GM12874 (cell line): ENCODE results near the gene TLX3.

Experiments
- TF ChIP-seq, protein P1 (sequence below): IDR thresholded peaks from 2 replicates; pipeline ENCODE4 v1.5.1; 2011; ENCODE audit warnings: low read depth, mild to moderate bottlenecking, control low read depth, low read length, moderate library complexity; ENCODE audit not compliant: insufficient read depth

The TLX3 gene

DNA sequence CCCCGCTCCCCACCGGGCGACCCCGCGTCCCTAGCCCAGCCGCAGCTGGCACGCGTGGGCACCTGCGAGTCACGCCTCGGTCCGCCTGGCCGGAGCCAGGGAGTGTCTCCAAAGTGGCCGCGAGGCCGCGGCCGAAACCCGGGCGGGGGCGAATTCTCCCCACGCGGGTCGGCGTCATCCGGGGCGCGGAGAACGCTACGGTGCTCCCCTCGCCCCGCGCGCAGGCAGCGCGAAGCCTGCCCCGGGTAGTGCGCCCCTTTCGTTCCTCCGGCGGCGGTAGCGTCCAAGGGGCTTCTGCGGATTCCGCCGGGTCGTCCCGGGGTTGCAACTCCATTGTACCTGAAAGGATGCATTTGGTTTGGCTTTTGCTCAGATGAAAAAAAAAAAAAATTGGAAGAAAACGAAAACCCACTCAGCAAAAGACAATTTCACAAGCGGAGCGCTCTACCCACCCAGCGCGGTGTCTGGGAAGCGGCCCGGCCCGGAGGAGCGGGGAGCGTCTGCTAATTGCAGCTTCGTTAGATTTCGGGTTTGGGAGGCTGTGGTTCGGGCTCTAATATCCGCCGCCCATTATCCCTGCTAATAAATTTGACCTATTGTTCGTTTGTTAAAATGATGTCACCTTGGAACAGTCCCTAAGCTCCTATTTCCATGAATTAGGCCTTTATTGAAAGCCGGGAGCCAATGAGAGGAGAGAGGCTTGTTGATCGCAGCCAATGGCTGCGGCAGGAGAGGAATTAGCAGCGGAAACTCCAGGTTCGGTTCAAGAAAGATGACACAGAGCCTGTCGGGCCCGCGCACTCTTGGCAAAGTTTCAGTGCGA lies at the start of gene TLX3:
Gene TLX3 (plus strand): TSS at position 796 of the 823 bp plus-strand sequence. CDS start 118 bp downstream, outside the sequence.
- TF ChIP-seq, protein P1, sequence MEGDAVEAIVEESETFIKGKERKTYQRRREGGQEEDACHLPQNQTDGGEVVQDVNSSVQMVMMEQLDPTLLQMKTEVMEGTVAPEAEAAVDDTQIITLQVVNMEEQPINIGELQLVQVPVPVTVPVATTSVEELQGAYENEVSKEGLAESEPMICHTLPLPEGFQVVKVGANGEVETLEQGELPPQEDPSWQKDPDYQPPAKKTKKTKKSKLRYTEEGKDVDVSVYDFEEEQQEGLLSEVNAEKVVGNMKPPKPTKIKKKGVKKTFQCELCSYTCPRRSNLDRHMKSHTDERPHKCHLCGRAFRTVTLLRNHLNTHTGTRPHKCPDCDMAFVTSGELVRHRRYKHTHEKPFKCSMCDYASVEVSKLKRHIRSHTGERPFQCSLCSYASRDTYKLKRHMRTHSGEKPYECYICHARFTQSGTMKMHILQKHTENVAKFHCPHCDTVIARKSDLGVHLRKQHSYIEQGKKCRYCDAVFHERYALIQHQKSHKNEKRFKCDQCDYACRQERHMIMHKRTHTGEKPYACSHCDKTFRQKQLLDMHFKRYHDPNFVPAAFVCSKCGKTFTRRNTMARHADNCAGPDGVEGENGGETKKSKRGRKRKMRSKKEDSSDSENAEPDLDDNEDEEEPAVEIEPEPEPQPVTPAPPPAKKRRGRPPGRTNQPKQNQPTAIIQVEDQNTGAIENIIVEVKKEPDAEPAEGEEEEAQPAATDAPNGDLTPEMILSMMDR = no peak

DNA sequence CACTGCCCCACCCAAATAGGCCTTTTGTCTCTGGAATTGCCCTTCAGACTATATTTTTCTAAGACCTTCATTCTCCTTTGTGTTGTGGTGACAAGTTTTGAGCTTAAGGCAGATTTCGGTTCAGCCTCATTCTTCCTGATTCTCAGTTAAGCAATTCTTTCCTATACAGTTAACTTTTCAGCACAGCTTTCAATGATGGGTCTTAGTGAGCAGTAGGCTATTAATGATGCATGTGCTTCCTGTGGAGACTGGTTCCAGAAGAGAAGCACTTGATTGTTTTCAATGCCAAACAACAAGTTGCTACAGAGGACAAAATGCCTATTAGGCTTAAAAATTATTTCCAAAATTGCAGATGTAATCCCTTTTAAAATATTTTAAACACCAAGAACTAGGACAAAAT lies 47.7 kb upstream of the TLX3 start:
- TF ChIP-seq, protein P1 = no peak

DNA sequence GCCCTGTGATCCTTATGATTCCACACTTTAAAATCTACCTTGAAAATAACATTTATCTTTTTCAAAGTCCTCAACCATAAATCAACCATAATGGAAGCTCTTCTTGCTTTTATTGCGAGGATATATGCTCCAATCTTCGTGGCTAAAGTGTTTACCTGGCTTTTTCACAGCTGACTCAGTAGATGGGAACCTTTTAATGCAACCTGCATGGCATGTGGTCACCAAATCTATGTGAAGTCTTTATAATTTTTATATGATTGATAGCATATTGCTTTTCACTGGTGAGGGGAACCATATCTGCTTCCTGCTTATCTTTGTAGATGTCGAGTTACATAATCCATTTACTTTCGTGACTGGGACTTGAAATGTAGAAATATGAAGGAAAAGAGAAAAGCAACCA lies 47.1 kb upstream of the TLX3 start:
- TF ChIP-seq, protein P1 = no peak

DNA sequence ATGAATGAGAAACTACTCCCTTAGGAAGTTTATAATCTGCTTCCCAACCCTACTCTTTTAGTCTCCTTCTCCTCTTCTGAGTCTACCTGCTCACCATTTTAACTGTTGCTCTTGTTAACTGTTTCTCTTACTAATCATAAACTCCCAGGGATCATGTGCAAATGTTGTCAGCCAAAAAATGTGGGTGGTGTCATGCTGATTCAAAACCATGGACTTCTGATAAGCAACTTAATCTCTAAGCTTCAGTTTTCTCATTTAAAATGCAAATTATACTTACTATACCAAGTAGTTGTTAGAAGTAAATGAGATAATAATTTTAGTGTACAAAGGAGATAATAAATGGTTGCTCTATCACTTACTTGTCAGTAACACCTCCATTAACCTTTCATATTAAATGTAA lies 45.9 kb upstream of the TLX3 start:
- TF ChIP-seq, protein P1 = no peak

DNA sequence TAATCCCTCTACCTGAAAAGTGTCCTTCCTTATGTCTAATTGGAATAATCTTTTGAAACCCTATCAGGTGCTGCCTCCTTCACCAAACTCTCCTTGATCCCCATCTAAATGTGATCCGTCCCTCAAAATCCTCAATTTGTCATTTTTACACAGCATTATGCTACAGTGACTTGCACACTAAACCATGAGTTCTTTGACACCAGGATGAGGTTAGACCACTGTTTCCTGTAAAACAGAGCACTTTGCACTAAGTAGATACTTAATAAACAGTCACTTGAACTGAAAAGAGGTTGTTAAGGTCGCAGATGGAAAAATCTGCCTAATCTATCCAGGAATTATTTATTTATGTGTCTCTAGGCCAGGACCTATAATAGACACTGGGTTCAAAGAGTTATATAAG lies 44.2 kb upstream of the TLX3 start:
- TF ChIP-seq, protein P1 = no peak

DNA sequence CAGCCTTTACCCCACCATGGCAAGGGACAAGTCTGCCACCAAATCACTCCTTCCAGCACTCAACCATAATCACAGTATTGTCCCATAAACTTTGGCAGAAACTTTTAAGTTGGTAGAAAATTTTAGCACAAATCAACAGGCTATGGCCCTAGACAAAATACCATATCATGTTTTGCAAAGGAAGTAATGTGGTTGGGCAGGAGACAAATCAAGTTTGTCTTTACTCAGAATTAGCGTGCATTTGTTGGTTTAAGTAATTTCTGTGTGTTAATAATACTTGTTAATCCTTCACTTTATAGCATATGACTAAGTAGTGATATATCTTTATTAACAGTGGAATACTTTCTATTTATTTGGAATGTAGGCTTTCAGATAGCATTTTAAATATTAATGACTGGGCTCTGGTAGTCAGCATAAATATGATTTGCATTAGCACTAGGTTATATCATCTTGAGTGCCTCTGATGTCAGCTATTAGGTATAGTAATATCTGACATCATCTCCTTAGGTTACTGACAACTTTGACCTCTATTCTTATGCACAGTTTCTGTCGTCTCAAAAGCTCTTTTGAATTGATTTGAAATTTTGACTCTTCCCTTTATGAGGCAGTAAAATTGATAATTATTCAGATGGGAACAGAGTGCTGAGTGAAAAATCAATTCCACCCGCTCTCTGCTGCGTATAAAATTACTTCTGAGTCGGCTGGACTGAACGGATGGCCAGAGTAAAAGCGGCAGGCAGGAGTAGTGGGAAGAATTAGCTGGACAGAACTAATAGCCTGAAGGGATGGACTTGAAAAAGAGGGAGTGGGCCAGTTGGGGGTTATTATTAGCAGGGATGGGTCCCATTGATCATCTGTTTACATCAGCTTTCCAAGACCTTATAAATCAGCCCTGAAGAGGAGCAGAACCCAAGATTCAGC lies 40.1 kb upstream of the TLX3 start:
- TF ChIP-seq, protein P1 = no peak

DNA sequence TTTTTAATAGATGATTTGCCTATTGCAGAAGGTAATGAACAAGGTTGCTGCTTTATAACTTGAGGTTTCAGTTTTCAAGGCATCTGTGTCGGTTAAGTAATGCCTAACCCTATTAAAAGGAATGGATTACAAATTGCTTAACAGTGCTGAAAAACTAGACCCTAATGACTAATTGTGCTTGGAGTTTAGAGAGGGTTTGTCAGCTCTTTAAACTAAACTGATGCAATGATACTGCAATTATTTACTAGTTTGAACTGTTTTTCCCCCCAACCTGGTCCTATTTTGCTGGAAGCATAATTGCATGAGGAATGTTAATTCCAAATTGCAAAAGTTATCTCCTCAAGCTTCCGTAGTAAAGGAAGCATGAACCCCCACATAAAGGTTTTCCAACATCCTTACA lies 39.3 kb upstream of the TLX3 start:
- TF ChIP-seq, protein P1 = no peak
